Measurements from ENCODE around the gene RXFP3. TPM values are rescaled to one million over a fixed set of nuclear protein-coding genes. Genes with fewer than 3 reads are reported as not detected.

RXFP3 gene, protein sequence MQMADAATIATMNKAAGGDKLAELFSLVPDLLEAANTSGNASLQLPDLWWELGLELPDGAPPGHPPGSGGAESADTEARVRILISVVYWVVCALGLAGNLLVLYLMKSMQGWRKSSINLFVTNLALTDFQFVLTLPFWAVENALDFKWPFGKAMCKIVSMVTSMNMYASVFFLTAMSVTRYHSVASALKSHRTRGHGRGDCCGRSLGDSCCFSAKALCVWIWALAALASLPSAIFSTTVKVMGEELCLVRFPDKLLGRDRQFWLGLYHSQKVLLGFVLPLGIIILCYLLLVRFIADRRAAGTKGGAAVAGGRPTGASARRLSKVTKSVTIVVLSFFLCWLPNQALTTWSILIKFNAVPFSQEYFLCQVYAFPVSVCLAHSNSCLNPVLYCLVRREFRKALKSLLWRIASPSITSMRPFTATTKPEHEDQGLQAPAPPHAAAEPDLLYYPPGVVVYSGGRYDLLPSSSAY
- not detected for total RNA-seq

DNA sequence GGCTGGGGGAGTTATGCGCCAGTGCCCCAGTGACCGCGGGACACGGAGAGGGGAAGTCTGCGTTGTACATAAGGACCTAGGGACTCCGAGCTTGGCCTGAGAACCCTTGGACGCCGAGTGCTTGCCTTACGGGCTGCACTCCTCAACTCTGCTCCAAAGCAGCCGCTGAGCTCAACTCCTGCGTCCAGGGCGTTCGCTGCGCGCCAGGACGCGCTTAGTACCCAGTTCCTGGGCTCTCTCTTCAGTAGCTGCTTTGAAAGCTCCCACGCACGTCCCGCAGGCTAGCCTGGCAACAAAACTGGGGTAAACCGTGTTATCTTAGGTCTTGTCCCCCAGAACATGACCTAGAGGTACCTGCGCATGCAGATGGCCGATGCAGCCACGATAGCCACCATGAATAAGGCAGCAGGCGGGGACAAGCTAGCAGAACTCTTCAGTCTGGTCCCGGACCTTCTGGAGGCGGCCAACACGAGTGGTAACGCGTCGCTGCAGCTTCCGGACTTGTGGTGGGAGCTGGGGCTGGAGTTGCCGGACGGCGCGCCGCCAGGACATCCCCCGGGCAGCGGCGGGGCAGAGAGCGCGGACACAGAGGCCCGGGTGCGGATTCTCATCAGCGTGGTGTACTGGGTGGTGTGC lies at the start of gene RXFP3:
Gene RXFP3, plus strand, starts transcription at position 6 of the 636 bp plus-strand sequence. Its CDS starts 355 bp downstream, at position 361.
- no peak within 1 kb of the TSS for H3K4me3 ChIP-seq (ENCODE audit: low read depth, poor library complexity, severe bottlenecking)
- intact Hi-C loops (cut with DNase I; ENCODE audit: low total_unique reads), result loop anchor here (10.0 kb wide), 1 partner anchor 502 kb away; no protein-coding TSS in a partner anchor
- TF ChIP-seq, protein P1, sequence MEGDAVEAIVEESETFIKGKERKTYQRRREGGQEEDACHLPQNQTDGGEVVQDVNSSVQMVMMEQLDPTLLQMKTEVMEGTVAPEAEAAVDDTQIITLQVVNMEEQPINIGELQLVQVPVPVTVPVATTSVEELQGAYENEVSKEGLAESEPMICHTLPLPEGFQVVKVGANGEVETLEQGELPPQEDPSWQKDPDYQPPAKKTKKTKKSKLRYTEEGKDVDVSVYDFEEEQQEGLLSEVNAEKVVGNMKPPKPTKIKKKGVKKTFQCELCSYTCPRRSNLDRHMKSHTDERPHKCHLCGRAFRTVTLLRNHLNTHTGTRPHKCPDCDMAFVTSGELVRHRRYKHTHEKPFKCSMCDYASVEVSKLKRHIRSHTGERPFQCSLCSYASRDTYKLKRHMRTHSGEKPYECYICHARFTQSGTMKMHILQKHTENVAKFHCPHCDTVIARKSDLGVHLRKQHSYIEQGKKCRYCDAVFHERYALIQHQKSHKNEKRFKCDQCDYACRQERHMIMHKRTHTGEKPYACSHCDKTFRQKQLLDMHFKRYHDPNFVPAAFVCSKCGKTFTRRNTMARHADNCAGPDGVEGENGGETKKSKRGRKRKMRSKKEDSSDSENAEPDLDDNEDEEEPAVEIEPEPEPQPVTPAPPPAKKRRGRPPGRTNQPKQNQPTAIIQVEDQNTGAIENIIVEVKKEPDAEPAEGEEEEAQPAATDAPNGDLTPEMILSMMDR (IDR thresholded peaks at IDR 0.05), result no peak
- no peak for TF ChIP-seq POLR2A (IDR thresholded peaks at IDR 0.05)
- DNase-seq (ENCODE audit: low spot score in 2 of 2), result no peak
- 2 to 16% methylated on average over 34 to 40 of the region's 45 CpGs for WGBS, 2 donors

DNA sequence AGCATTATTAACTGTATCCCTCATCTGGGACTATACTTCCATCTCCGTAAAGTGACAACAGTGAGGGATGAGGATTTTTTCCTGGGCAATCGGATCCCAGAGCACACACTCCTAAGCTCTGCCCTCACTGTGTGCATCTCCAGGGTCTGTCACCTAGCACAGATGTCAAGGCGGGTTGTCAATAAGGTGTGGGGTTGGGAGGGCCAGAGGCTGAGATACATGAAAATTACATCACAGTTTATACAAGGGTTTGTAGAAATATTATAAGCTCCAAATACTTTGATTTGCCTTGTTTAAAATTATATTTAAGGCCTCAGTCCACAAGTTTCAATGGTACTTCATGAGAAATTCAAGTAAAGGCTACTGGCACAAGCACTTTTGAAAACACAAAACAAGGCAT lies 48.9 kb upstream of the RXFP3 start:
- TF ChIP-seq, protein P1 (IDR thresholded peaks at IDR 0.05), result no peak
- no peak for TF ChIP-seq POLR2A (IDR thresholded peaks at IDR 0.05)
- no peak overlapping the region for H3K4me3 ChIP-seq (ENCODE audit: low read depth, poor library complexity, severe bottlenecking)
- intact Hi-C loops (cut with DNase I; ENCODE audit: low total_unique reads), result no loop called here
- WGBS, 2 donors, result 79 to 97% methylated on average over 3 of the region's 3 CpGs
- DNase-seq (ENCODE audit: low spot score in 2 of 2), result no peak

DNA sequence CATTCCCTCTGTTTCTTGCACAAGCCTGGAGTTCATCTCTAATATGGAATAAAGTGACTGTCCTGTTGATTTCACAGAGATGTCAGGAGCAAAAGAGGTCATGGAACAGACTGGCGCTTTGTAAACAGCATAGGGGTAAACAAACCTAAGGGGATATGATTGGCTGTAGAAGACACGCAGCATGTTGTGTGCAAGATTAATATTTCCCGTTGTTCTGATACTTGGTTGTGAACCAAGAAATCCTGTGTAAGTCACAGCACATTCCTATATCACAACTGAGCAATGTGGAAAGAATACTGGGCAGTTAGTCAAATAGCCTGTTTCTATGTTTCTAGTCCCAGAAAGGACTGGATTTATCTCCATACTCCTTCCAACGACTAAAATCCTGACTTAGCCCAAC lies 47.6 kb upstream of the RXFP3 start:
- no peak for TF ChIP-seq POLR2A (IDR thresholded peaks at IDR 0.05)
- TF ChIP-seq, protein P1 (IDR thresholded peaks at IDR 0.05), result no peak
- 75 to 76% methylated on average over 4 of the region's 4 CpGs for WGBS, 2 donors
- H3K4me3 ChIP-seq (ENCODE audit: low read depth, poor library complexity, severe bottlenecking), result no peak overlapping the region
- DNase-seq (ENCODE audit: low spot score in 2 of 2), result no peak
- intact Hi-C loops (cut with DNase I; ENCODE audit: low total_unique reads), result no loop called here

DNA sequence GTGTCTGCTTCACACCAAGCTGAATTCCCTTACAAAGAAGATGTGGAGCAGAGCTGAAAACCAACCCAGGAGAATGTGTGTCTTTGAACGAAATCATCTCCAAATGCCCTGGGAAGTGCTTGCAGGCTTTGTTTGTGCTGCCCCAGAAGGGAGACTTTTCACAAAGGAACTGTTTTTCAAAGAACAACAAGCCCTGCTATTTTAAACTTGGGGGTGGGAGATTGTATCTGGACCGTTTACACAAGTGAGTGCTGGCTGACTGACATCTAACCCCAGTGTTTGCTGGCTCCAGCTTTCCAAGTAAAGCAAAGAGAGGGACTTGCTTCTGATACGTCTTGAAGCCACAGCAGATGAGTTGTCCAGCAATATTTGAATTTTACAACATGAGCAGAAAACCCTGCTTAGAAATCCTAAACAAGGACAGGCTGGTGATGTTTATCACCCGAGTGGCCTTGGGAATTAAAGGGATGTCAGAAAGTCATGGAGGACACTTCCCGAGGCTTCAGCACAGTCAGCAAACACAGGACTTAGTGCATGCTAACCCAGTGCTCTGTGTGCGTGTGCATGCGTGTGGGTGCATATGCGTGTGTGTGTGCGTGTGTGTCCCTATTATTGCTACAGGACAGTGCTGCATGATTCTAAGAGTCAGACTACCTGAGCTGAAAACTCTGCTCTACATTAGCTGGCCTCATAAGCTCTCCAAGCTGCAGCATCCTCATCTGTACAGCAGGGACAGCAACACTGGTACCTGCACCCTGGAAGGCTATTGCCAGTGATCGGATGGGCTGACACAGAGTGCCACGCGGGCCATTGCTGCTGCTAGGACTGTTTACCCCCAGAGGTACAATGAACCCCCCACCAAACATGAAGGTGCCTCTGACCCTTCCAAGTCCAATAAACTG lies 45.8 kb upstream of the RXFP3 start:
- no peak for DNase-seq (ENCODE audit: low spot score in 2 of 2)
- 52 to 59% methylated on average over 12 of the region's 12 CpGs for WGBS, 2 donors
- no peak overlapping the region for H3K4me3 ChIP-seq (ENCODE audit: low read depth, poor library complexity, severe bottlenecking)
- no peak for TF ChIP-seq POLR2A (IDR thresholded peaks at IDR 0.05)
- TF ChIP-seq, protein P1 (IDR thresholded peaks at IDR 0.05), result no peak
- intact Hi-C loops (cut with DNase I; ENCODE audit: low total_unique reads), result no loop called here

DNA sequence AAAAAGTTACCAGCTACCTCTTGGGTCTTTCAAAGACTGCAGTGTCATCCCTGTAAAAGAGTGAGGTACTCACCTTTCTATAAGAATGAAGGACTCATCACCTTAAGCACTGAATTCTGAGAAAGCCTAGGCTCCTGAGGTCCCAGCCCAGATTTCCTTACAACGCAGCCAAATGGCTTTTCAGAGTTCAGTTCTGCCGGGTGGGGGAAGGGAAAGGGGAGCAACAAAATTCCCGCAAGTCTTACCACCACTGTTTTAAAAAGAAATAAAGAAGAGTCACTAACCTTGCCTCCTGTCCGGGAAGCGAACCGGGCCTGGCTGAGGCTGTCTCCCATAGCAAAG lies 44.8 kb upstream of the RXFP3 start:
- no peak for DNase-seq (ENCODE audit: low spot score in 2 of 2)
- no peak overlapping the region for H3K4me3 ChIP-seq (ENCODE audit: low read depth, poor library complexity, severe bottlenecking)
- TF ChIP-seq POLR2A (IDR thresholded peaks at IDR 0.05), result no peak
- TF ChIP-seq, protein P1 (IDR thresholded peaks at IDR 0.05), result no peak
- WGBS, 2 donors, result 3 to 5% methylated on average over 6 of the region's 6 CpGs
- intact Hi-C loops (cut with DNase I; ENCODE audit: low total_unique reads), result no loop called here

Data from lower leg skin (tissue), 4 donors.